Measurements from ENCODE around the gene FGD2.
A peak's percentile ranks its signal among the peaks of the same experiment; 100 is the strongest.
"Not testable (repeated sequence)": the region's sequence is repeated elsewhere in the genome, so short reads cannot be mapped to it uniquely, and the experiment has no call there.

The FGD2 gene

DNA sequence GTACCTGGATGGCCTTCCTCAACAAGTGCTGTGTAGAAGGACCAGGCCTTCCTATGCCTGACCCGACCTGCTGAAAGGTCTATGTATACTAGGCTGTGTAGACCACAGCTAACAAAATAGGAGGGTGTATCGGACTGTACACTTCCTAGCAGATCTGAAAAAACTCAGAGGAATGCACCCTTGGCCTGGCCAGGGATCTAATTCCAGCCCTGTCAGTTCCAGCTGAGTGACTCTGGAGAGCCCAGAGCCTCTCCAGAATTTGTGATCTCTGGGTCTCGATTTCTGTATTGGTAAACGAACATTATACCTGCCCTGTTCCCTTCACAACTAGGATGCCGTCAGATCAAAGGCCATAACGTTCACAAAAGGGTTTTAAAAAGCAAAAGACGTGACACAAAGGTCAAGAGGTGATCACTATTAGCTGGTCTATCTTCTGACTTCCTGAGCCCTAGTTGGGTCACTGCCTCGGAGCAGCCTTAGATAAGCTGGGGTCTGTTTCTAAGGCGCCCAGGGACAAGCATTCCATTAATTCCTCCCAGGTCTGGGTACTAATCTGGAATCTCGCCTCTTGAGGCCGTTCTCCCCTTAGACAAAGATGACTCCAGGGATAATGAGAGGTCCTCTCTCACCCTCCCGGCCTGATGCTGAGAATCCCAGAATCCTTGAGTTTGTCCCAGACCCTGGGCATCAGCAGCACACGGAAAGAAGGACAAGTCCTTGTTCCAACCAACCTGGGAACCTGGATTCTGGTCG, 33.4 kb upstream of the FGD2 start:
- DNase-seq, result no peak

DNA sequence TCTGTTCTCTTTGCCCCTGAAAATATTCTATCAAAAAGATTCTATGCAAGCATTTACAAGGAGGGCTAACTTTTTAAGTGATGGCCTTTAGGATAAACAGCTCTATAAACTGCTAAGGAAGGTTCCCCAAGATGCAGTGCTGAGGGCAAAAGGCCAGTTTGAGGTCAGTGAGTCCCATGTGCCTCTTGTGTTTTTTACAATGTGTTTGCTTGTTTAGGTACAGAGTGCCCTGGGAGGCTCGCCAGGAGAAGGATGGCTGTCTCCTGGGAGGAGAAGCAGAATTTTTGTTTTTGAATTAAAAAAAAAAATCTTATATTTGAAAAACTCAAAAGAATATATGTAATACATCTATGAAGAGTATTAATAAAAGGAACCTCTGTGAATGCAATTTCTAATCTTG, 32.3 kb upstream of the FGD2 start:
- DNase-seq, result no peak

DNA sequence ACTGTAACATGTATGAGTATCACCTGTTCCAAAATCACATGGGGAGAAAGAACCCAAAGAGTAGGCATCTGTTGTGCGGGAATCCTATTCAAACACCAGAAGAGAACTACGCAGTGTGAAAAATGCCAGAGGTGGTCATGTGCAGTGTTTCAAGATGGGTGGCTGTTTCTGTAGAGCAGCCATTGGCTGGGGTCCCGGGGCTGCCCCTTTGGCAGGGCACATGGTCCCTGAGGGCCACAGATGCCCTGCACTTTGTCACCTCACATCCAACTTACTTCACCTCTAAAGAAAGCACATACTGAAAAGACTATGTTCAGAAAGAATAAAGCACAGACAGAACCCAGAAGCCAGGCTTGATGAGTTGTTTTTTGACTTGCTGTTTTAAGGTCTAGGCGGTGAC, 31.8 kb upstream of the FGD2 start:
- DNase-seq, result no peak

DNA sequence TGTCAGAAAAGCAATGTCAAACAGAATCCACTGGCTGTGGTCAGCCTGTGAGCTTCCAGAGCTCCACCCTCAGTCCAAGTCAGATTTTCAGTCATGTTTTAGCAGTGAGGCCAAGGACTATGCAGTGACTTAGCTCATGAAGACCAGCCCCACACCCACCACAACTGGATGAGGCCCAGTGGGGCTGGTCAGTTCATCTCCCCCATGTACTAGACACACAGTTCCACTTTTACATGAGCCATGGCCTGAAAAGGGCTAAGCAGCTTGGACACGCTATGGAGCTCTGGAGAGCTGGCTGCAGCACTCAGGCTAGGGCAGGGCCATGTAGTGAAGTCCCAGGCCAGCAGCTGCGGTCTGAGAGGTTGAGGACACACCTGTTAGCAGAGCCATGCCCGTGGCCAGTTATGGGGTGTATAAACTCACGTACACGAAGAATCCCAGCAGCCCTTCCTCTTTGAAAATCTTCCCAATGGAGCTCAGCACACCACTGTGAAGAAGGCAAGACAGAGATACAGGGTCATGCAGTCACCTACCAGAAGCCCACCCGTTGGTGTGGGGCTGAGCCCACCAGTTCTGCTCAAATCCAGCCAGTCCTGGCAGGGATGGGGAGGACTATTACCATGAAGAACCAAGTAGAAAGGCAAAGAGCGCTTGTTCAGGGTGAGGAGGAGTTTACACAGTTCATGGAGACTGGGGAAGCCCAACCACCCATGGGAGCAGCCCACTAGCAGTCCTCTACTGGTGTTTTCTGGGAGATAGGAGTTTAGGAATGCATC, 30.0 kb upstream of the FGD2 start:
- no peak for DNase-seq

DNA sequence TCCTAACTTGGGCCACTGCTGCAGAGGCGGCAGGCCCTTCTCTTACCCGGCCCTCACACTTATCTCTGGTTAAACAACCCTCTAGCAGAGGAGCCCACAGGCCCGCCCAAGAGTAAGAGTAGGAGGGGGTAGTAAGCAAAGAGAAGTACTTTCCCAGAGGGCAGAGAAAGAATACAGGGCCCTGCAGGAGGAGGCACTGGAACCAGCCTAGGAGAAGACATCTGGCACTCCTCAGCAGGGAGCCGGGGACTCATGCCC, 29.5 kb upstream of the FGD2 start:
- DNase-seq, result no peak

DNA sequence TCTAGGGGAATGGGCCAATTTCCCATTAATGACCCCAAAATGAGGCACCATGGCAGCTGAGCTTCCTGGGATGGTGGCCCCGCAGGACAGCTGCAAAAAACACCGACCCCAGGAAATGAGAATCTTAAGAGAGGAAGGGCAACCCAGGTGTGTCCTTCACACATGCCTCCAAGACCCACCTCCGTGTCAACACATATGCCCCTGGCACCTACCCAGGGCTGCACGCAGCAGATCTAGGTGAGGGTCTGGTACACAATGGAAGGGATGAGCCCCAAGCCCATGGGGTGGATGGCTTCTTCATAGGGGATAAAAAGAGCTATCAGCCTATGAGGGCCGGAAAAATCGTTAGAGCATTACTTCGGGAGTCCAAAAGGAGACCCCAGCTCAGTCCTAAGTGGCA, 28.9 kb upstream of the FGD2 start:
- no peak for DNase-seq

DNA sequence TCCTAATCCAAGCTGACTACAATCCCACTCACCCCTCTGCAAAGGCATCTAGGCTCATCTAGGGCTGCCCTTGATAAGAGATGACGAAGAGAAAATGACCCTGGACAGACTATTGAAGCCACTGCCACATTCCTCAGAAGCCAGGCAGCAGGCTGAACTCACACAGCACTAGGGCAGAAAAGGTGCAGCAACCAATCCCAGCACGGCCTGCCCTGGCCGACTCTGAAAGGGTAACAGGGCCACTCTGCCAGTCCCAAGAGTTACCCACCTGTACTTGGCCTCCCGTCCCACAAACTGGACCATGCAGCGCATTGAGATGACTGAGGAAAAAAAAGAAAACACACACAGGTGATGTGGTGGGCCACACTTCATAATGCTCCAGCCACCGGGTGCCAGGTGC, 28.5 kb upstream of the FGD2 start:
- DNase-seq, result no peak

DNA sequence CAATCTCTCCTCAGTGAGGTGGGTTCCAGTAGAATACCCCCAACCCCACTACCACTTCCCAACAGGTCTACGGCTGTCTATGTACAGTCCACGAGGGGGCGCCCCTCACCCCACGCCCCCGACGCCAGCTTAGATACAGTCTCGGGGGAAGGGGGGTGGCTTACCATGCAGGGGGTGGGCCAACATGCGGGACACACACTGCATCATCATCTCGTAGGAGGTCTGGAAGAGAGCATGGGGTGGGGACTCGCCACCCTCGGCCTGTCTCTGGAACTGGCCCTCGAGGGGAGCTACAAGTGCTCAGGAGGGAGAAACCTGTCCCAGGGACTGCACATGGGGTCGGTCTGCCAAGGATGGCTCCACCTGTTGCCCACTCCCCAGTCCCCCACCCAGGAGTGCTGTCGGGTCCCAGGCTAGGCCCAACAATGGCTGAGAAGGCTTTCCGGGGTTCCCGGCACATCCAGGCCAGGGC, 27.9 kb upstream of the FGD2 start:
- peak; percentile 24 to 46 (median 29) for DNase-seq

DNA sequence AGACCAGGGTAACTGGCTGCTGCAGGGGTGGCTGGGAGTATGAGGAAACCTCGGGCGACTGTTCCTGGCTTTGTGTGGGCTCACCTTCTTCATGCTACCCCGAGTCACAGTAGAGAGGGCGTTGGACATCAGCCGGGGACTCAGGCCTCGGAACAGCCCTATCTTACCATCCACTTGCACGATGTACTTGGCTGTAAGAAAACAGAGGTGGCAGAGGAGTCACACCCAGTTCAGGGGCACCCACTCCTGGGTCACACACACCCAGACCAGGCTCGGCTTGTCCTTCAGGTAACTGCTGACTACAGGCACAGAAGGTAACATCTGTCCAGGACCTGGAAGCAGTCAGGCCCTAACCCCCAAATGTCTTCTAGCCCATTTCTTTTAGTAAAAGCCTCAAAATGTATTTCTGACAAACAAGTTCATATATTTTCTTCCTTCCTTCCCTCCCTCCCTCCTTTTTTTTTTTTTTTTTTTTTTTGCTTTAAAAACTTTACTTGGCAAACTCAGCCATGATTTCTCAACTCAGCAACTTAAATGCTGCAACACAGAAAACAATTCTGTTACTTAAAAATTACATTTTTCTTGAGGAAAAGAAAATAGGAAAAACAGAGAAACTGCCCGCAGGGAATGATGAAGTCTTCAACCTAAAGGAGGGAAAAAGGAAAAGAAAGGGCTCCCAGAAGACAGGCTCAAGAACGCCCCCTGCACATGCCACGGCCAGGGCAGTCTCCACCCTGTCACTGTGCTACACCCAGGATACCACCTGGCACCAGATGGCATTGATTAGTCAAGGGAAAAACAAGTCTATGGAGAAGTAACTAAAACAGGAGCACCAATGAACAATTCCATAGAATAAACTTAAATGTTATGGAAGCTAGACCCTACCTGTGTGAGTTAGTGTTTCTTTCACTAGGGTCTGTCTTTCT, 26.8 kb upstream of the FGD2 start:
- DNase-seq, result no peak

DNA sequence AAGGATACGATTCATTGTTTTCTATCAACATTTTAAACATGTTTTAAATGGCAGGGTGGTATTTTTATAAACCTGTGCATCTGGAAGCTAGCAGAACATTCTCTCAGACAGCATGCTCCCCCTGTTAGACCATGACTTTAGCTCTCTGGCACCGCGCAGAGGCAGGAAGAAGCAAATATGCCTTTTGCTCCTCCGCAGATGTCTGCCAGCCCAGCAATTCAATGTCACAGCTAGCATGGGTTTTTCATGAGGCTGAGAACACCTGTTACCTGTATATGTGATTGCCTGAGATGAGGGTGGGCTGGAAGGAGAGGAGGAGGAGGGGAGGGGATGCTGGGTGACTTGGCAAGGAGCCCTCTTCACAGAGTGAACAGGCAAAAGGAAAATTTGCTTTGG, 26.1 kb upstream of the FGD2 start:
- no peak for DNase-seq

DNA sequence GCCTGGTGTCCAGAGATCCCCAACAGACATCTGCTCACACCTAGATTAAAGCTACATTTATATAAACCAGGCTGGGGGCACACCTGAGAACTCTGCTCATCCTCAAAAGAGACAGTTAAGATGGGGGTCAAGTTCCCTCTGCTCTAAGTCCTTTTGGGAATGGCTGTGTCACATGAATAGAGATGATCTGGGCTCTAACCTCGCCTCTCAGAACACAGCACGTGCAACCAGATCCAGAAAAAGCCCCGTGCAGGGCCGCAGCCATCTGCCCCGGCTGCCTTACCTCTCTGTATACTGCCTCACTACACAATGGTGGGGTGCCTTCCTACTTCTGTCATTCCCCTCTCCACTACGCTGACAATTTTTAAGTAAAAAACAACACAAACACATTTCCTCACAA, 25.3 kb upstream of the FGD2 start:
- no peak for DNase-seq

DNA sequence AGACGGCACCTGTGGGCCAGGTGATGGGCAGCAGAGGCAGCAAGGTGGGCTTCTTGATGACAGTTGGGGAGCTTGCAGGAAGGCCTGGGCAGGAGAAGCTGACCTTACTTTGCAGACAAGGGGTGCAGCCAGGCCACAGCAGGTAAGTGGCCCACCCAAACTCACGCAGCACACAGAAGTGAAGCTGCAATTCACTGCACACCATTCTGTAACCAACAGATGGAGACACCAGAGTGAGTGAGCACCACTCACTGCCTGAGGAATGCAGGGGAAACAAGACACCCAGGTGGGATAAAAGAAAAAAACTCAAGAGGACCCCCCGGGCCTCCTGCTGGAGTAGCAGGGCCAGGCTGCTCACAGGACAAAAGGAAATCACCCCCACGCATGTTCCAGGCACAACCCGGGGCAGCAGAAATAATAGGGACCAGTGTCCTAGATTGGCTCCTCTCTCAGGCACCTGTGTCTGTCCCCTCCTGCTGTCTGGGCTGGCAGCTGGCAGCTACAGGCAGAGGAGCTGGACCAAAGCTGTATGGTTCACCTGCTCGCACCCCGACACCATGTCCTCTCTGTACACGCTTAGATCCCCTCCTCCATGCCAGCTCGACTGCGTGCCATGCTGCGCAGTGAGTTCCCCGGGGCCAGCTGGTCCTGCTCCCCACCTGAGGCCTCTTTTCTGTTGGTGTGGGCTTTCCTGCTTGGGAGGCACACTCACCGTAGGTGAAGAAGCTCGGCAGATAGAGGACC, 24.4 kb upstream of the FGD2 start:
- DNase-seq, result no peak

DNA sequence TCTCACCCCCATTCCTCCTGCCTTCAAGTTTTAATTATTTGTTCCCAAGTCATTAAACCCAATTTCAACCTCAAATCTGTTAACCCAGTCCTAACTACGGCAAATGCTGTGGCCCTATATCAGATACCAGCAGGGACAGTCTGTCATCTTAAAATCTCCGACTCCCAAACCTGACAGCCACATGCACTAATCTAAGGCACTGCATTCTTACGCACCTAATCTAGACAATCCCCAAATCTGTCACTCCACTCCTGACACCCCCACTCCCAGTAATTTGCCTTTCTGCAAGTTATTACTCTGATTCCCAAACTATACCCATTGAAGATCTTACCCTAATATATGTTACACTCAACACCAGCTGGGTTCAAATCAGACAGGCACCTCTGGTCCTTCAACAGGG, 21.9 kb upstream of the FGD2 start:
- no peak for DNase-seq

DNA sequence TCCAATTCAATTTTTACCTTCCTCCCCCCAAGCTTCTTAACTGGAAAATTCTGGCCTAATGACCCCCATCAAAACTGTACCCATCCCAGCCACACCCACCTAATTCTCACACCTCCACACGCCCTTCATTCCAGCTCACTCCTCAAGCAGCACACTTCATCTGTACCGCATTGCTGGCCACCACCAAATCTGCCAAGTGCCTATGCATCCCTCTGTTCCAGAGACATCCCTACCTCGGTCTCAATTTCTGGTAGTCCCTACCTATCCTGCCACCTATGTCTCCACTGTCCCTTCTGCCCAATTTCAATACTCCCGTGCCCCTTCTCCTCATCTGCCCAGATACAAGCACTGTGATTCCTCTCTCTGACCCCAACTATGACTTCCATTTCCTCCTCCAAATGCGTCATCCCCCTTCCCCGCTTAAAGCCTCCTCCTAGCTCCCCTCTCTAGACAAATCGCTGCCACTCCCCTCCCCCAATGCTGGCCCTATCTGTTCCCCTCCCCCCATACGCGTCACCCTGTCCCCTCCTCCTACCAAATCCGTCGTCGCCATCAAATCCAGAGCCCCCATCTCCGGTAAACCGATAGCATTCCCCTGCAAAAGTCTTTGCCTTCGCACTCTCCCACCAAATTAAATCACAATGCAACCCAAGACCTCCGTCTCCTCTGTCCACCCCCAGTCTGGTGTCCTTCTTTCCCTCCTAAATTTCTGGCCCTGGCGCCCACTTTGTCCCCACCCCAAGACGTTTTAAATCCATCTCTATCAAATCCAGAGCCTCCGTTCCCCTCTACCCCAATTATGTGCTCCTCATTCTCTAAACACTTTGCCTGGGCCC, 20.7 kb upstream of the FGD2 start:
- DNase-seq, result peak; percentile 82 to 90 (median 87)

DNA sequence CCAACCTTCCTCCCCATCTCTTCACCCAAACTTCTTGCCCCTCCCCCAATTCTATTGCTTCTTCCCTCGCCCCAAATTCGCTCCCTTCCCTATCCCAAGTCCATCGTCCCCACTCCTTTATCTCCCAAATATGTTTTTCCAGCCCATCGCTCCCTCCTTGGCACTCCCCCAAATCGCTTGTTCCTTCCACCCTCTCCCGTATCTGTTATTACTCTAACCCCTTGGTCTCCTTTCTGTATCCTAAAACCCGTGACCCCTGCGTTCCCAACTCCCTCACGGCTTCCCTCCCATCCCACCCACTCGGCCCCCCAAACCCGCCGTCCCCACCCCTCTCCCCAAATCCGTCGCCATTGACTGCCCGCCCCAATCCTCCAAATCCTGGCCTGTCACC, 20.0 kb upstream of the FGD2 start:
- DNase-seq, result no peak

DNA sequence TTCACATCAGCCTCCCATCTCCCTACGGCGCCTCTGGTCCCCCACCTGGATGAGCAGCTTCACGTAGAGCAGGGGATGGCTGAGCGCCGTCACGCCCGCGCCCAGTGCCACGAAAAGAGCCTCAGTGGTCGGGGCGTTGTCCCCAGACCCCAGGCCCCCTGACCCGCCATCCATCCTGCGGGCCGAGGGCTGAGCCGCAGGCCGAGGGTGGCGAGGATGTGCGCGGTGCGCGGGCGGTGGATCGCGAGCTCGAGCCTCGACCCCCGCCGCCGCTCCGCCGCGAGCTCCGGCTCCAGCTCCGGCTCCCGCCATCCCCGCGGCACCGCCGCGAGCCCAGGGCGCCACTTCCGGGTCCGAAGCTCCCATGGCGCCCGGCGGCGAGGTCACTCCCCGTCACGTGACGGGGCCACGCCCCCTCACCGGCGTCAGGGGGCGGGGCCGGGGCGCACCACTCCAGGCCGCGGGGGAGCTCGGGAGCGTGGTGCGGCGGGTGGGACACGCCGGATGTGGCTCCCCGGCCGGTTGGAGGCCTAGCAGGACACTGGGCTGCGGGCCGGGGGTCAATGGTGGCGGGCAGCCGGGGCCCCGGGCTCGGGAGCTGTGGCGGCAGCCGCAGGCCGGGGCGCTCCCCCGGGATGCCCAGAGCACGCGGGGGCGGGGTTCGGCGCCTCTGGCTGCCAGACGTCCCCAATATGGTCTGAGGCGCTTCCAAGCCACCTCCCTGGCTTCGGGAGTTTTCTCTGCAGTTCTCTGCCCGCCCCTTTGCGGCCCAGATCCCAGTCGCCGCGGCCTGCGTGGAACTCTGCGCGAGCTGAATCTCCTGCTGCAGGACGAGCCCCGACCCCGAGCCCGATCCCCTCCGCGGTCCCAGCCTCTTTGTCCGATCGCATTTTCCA, 19.4 kb upstream of the FGD2 start, which contains the start of gene MTCH1:
Gene MTCH1, minus strand, starts transcription at position 389 of the 896 bp plus-strand sequence. Its CDS starts 23 bp downstream, at position 366.
- DNase-seq, result peak; percentile 93 to 98 (median 95)

DNA sequence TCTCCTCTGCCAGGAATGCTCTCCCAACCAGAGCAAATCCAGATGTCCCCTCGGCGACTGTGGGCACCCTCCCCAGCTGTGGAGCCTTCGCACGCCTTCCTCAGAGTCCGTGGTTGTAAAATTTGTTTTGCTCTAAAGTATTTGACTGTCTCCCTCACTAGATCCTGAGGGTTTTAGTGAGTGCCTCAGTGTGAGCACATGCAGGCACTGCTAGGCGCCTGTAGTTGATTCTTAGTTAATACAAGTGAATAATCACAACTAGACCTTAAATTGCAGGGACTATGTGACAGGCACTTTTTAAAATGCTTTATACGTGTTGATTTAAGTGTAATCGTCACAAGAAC, 18.8 kb upstream of the FGD2 start:
- no peak for DNase-seq

DNA sequence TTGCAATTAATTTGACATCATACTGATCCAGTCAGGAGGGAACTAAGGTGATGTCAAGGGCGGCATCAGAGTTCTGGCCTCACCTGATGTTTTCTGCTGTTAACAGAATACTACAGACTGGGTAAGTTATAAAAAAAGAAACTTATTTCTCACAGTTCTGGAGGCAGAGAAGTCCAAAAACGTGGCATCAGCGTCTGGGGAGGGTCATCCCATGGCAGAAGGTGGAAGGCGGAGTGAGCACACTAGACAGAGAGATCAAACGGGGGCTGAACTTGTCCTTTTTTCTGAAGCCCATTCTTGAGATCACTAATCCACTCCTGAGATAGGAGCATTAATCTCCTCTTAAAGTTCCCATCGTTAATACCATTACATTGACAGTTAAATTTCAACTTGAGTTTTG, 16.2 kb upstream of the FGD2 start:
- no peak for DNase-seq

DNA sequence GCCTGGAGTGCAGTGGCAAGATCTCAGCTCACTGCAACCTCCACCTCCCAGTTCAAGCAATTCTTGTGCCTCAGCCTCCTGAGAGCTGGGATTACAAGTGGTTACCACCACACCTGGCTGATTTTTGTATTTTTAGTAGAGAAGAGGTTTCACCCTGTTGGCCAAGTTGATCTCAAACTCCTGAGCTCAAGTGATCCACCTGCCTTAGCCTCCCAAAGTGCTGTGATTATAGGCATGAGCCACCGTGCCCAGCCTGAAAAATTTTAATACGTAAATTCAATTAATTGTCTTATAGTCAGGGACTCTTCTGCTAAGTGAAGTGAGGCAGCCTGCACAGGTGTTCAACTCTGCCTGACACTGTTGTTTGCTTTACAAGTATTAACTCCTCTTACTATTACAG, 15.1 kb upstream of the FGD2 start:
- not testable (repeated sequence) for DNase-seq

DNA sequence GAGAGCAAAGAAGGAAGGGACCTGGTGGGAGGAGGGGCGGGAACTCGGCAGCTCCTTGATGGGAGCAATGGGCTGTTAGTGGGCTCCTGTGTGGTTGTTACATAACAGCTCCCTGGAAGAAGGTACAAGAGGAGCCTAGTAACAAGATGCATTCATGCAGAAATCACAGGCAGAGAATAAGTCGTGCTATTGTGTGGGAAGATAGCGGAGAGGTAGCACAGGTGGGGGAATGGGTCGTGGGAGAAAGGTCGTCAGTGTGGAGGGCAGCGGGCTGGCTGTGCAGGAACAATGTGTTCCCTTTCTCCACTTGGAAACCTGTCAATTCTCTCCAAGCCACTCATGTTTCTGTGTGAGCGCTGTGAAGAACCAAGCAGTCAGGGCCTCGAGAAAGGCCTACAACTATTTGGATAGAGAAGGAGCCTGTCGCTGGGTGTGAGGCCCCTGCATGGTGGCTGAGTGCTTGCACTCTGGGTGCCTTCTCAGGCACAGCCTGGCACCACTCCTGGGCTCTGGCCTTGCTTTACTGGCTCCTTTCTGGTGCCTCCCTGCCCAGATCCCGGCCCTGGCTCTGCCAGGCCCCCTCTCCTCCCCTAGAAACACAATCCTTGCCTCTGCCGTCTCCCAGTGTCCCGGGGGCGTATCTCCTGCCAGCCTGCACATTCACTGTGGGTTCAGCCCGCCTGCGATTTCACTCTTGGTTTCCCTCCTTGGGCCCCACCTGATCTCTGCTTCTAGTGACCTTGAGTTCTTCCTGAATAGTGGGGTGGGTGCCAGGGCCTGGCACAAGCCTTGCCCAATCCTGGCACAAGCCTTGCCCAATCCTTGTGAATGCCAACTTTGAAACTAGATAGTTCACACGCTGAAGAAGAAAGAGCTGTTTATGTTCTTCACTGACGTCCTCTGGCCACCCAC, 7.4 kb upstream of the FGD2 start:
- no peak for DNase-seq
